Tibial artery (tissue), 4 donors: ENCODE data around the gene LYRM2.
A peak's percentile ranks its signal among the peaks of the same experiment; 100 is the strongest.

ENCODE experiments used
- DNase-seq, 2 donors: peaks; one replicate each; pipeline ENCODE4 v3.0.0-alpha.2; 2019
- H3K27ac ChIP-seq, 2 donors: fragments of 200-600 bp; sonication (generic) in 1 of 2; 1 replicate in 1 of 2; 2 replicates in 1 of 2; pipeline ENCODE4 v1.5.1; 2018 to 2019; ENCODE audit warnings: mild to moderate bottlenecking in 1 of 2
- H3K27me3 ChIP-seq, 2 donors: fragments of 200-600 bp; sonication (generic) in 1 of 2; one replicate each; pipeline versions ENCODE4 v1.5.1 to v1.6.0; 2016 to 2019
- H3K36me3 ChIP-seq, 3 donors: fragments of 200-600 bp; sonication (generic) in 2 of 3; one replicate each; pipeline ENCODE4 v1.5.1; 2016 to 2019; ENCODE audit warnings: mild to moderate bottlenecking in 2 of 3
- H3K4me1 ChIP-seq, 4 donors: fragments of 200-600 bp; sonication (generic) in 2 of 4; 1 replicate in 3 of 4; 2 replicates in 1 of 4; pipeline ENCODE4 v1.5.1; 2016 to 2019
- H3K4me3 ChIP-seq, 2 donors: fragments of 200-600 bp; sonication (generic) in 1 of 2; 1 replicate in 1 of 2; 2 replicates in 1 of 2; pipeline ENCODE4 v1.5.1; 2018 to 2019; ENCODE audit warnings: mild to moderate bottlenecking in 2 of 2
- H3K9me3 ChIP-seq, 3 donors: fragments of 200-600 bp; sonication (generic) in 1 of 3; one replicate each; pipeline ENCODE4 v1.5.1; 2016 to 2019
- CTCF ChIP-seq, 2 experiments: fragments of 200-600 bp in 1 of 2; fragments of 450-650 bp in 1 of 2; IDR thresholded peaks; one replicate each; pipeline ENCODE4 v1.5.1; 2017 to 2019; ENCODE audit warnings: antibody characterized with exemption in 2 of 2, mild to moderate bottlenecking in 1 of 2, moderate library complexity in 1 of 2
- intact Hi-C: fragments of 100-400 bp; cut with DNase I; formaldehyde crosslinking; loops from one replicate; pipeline ENCODE4 v1.15.0; 2023; ENCODE audit warnings: low total_unique reads

LYRM2 gene

GRCh38 chr6:89564752-89565427, 73.7 kb downstream of the LYRM2 start:
- DNase-seq = peak in 1 of 2 donors; percentile 68
- peak overlapping the region; percentile 15 to 16 for H3K4me3 ChIP-seq

GRCh38 chr6:89563866-89564265, 74.7 kb downstream of the LYRM2 start:
- peak overlapping the region; percentile 66 to 73 for H3K27ac ChIP-seq
- no peak overlapping the region for H3K4me3 ChIP-seq
- no peaks in the 10 kb centered on the region for H3K27me3 ChIP-seq
- H3K9me3 ChIP-seq = no peaks in the 10 kb centered on the region
- intact Hi-C loops = loop anchor here (10.0 kb wide), 1 partner anchor 79 kb away; no protein-coding TSS in a partner anchor
- H3K4me1 ChIP-seq = peaks cover 0 to 72% (median 43%) of the 10 kb centered on the region in 4 donors
- H3K36me3 ChIP-seq = no peaks in the 10 kb centered on the region
- TF ChIP-seq CTCF (IDR thresholded peaks at IDR 0.05) = no peak
- DNase-seq = no peak

More at GRCh38 chr6:89564752-89565427, 73.7 kb downstream of the LYRM2 start:
- Histone ChIP-seq H3K27me3 (no peaks in the 10 kb centered on the region), H3K4me1 (peaks cover 0 to 72% (median 43%) of the 10 kb centered on the region in 4 donors), H3K9me3 (no peaks in the 10 kb centered on the region), H3K27ac (peak overlapping the region; percentile 66 to 73), H3K36me3 (no peaks in the 10 kb centered on the region)
- TF ChIP-seq CTCF (IDR thresholded peaks at IDR 0.05) = no peak
- intact Hi-C loops = loop anchor here (10.0 kb wide), 1 partner anchor 80 kb away; no protein-coding TSS in a partner anchor

GRCh38 chr6:89562093-89562973, 76.2 kb downstream of the LYRM2 start:
- H3K4me1 ChIP-seq = peaks cover 0 to 65% (median 43%) of the 10 kb centered on the region in 4 donors
- peak overlapping the region; percentile 66 to 73 for H3K27ac ChIP-seq
- DNase-seq = no peak
- H3K9me3 ChIP-seq = peaks cover 0 to 4% (median 0%) of the 10 kb centered on the region in 3 donors
- H3K27me3 ChIP-seq = no peaks in the 10 kb centered on the region
- no peaks in the 10 kb centered on the region for H3K36me3 ChIP-seq
- H3K4me3 ChIP-seq = peak overlapping the region; percentile 47
- intact Hi-C loops = loop anchor here (10.0 kb wide), 1 partner anchor 78 kb away; no protein-coding TSS in a partner anchor
- TF ChIP-seq CTCF (IDR thresholded peaks at IDR 0.05) = peak in 1 of 2 experiments; percentile 8

GRCh38 chr6:89559487-89559886, 79.1 kb downstream of the LYRM2 start:
- H3K4me1 ChIP-seq = peaks cover 0 to 38% (median 29%) of the 10 kb centered on the region in 4 donors
- no peak overlapping the region for H3K27ac ChIP-seq
- H3K9me3 ChIP-seq = peaks cover 0 to 4% (median 0%) of the 10 kb centered on the region in 3 donors
- H3K4me3 ChIP-seq = no peak overlapping the region
- DNase-seq = no peak
- H3K36me3 ChIP-seq = no peaks in the 10 kb centered on the region
- intact Hi-C loops = no loop called here
- TF ChIP-seq CTCF (IDR thresholded peaks at IDR 0.05) = no peak
- no peaks in the 10 kb centered on the region for H3K27me3 ChIP-seq

- Histone ChIP-seq H3K4me3 (no peak overlapping the region), H3K27me3 (no peaks in the 10 kb centered on the region), H3K27ac (no peak overlapping the region), H3K4me1 (peaks cover 0 to 22% (median 4%) of the 10 kb centered on the region in 4 donors), H3K36me3 (no peaks in the 10 kb centered on the region), H3K9me3 (peaks cover 0 to 4% (median 0%) of the 10 kb centered on the region in 3 donors)
- intact Hi-C loops = no loop called here
- DNase-seq = no peak
- no peak for TF ChIP-seq CTCF (IDR thresholded peaks at IDR 0.05)
Measured at GRCh38 chr6:89555806-89556205, 82.7 kb downstream of the LYRM2 start.
